Activated CD8-positive, alpha-beta memory T cell treated with anti-CD3 and anti-CD28 coated beads, Interleukin-2, amount 50 U/mL, for 1 hour (primary cell): ENCODE measurements around the gene CRYGN.

ENCODE experiments used
- DNase-seq: peaks from one replicate; pipeline ENCODE4 v3.0.0-alpha.2; 2020; ENCODE audit errors: extremely low read depth

The CRYGN gene

GRCh38 chr7:151406886-151407583 lies 32.9 kb downstream of the CRYGN start:
- no peak for DNase-seq

- DNase-seq, result no peak
These were observed 33.7 kb downstream of the CRYGN start for GRCh38 chr7:151406051-151406875.

GRCh38 chr7:151405588-151405987 lies 34.4 kb downstream of the CRYGN start:
- no peak for DNase-seq

DNA sequence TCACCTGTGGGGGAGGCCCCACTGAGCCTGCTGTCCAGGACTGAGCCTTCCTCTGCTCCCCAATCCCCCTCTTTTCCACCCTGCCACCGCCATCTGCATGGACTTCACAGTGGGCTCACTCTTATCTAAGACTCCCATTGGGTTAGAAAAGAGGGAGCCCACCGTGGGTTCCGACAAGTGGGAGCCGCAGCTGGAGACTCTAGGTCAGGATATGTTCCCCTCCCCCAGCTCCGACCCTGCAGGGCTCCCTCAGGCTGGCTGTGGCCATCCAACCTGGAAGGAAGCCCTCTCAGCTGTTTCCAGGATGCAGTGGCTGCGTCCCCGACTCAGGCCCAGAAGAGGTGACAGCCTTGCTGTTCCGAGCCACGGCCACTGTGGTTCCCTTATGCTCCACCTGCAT lies 34.9 kb downstream of the CRYGN start:
- no peak for DNase-seq

DNA sequence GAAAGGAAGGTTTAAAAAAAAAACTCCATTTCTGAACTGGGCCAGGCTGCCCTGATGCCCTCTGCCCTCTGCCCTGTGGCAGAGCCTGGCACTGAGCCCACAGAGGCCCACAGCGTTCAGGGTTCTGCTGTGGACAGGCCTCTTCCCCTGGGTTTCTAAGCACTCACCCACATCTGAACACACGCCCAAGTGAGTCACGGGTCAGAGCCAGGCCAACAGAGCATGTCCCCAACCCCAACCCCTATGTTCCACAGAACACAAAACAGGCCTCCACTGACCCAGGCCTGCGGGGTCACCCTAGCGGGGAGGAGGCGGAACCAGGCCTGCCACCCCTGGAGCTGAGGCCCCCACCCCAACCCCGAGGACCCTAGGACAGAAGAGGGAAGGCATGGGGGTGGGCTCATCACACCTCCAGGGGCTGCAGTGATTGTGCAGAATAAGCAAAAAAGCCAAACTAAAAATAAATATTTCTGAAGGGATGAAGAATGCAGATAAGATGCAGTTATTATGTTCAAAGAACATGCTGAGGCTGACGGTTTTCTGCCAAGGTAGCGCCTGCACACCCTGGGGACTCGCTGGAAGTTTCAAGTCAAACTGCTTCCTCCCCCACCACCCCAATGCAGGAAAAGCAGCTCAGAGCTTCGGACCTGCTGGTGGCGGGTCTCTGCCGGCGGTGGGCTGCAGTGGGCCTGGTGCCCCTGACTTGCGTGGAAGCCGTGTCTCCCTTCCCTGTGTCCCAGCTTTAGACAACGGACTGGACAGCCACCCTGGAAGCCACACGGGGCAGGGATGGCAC lies 35.5 kb downstream of the CRYGN start:
- DNase-seq, result no peak

DNA sequence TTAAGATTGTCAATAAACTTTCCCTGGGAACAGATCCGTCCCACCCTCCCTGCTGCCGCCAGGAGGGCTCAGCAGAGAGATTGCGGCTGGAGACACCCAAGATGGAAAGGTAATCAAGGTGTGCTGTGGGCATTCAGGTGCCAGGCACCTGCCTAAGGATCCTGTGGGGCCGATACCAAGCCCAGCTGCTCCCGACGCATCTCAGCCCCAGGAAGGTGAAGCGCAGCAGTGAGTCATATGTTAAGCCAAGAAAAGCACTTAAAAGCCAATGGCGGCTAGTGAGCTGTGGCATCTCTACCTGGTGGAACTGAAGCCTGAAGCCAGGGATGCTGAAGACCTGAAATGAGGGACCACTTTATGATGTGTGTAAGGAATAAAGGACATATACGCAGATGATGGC lies 36.2 kb downstream of the CRYGN start:
- no peak for DNase-seq

- DNase-seq, result no peak
These were observed 37.7 kb downstream of the CRYGN start for GRCh38 chr7:151402029-151402835.

- DNase-seq, result no peak
These were observed 39.2 kb downstream of the CRYGN start for GRCh38 chr7:151400626-151401315.

- no peak for DNase-seq
These were observed 40.0 kb downstream of the CRYGN start for GRCh38 chr7:151399906-151400305.

DNA sequence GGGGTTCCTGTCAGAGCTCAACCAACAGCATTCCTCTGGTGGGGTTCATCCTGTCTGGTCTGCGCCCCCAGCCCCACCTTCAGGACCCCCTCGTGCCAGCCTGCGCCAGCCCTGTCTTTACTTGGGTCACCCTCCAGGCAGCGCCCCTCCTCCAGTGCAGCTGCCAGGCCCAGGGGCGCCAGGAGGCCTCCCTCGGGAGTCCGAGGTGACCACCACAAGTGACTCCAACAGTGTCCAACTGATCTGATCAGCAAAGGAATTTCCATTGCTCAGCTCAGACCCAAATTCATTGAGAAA lies 40.7 kb downstream of the CRYGN start:
- DNase-seq, result no peak

DNA sequence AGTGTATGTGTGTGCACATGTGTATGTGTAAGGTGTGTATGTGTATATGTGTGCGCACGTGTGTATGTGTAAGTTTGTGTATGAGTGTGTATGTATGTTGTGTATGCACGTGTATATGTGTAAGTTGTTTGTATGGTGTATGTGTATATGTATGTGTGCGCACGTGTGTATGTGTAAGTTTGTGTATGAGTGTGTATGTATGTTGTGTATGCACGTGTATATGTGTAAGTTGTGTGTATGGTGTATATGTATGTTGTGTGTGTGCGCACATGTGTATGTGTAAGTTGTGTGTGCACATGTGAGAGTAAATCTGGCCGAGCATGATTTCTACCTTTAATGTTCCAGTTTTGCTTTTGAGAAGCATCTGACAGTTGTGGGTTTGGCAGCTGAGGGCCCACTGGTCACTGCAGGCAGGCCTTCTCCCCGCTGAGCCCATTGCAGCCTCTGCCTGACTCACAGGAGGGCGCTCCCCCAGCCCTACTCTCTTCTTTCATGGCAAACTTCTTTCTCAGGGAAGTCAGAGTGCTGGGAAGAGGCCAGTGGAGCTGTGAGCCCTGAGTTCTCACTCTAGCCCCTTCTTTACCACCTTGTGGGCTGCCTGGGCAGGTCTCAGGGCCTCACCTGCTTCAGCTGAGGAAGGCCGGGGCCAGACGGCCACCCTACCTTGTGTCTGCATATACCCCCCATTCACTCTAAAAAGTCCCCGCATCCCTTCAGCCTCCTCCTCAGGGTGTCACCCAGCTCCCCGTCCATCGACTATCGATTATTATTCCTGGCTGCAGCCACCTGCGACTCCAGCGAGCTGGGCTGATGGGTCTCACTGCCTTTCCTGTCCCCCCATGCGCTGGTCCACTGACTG lies 41.3 kb downstream of the CRYGN start:
- DNase-seq, result no peak

- no peak for DNase-seq
These were observed 42.9 kb downstream of the CRYGN start for GRCh38 chr7:151397026-151397425.

GRCh38 chr7:151396328-151396970 lies 43.5 kb downstream of the CRYGN start:
- no peak for DNase-seq

- no peak for DNase-seq
These were observed 44.9 kb downstream of the CRYGN start for GRCh38 chr7:151395036-151395367.

DNA sequence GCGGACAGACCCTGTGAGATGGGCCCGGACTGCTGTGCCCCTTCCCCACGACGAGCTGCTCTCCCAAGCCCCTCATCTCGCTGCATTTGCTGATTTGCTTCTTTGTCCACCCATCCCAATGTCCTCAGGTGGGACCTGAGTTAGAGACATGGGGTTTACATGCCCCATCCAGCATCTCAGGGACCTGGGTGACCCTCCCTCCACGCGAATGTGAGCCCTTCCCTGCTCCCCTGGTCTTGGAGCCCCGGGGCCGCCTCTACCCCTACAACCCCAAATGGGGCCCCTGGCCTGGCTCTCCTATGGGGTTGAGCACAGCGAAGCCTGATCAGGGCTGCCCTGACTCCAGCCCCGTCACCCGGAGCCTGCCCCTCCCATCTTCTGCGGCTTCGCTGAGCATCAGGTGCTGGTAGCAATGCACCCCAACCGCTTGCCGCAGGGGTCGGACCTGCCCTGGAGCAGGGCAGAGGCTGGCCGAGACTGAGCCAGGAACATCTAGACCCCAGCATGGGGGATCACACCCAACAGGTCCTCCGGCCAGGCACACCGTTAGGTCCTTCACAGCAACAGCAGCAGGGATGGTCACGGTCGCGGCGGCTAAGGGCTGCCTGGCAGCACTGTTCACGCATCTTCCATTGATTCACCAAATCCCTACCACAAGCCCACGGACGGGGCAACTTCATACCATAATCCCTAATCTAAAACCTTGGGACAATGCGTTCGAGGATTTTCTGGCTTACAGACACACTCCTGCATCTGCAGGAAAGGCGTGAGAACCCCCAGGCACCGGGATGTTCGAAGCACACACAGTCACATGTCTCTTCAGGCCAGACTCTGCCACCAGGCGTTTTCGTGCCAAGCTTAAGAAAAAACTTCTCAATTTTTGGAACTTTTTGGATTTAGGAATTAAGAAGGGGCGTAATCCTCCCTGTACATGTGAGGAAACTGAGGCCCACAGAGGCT lies 45.6 kb downstream of the CRYGN start:
- DNase-seq, result no peak

GRCh38 chr7:151393031-151393977 lies 46.6 kb downstream of the CRYGN start:
- no peak for DNase-seq

DNA sequence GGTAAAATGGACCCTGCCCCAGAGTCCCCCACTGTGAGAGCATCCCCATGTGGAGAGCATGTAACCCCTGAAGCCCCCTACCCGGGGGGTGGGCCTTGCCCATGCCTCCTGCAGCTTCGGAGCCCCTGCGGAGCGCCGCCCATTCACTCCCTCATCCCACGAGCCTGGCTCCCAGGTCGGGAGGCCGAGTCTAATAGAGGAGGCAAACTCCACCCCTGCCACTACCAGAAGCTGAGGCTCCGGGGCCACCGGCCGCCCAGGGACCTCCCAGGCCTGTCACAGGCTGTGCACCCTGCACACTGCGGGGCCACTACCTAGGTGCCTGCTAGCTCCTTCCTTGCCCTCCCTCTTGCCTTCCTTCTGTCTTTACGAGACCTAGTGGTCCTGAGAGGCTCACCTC lies 47.5 kb downstream of the CRYGN start:
- no peak for DNase-seq

DNA sequence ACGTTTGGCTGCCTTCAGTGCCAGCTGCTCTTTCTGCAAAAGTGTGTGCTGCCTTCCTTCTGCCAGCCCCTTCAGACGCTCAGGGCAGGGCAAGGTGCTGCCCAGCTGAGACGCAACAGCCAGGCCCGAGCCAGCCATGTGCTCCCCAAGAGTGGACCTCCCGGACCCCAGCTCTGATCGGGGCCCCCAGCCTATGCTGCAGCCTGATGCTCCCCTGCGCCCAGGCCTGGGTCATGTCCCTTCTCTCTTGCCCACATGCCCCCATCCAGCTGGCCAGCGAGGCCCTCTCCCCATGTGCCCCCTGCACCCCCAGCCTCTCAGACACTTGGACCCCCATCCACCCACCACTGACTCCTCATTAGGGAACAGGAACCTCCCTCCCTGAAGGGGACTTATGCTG lies 47.9 kb downstream of the CRYGN start:
- DNase-seq, result no peak
